NCI-H1092 (cell line): ENCODE data around the gene FGF22.
A peak's percentile ranks its signal among the peaks of the same experiment; 100 is the strongest.
"Not testable (repeated sequence)": the region's sequence is repeated elsewhere in the genome, so short reads cannot be mapped to it uniquely, and the experiment has no call there.

Source experiments
- DNase-seq: peaks from one replicate; lab custom pipeline; 2025; lab: John Stamatoyannopoulos, UW

Gene FGF22

GRCh38 chr19:639253-640160 lies at the start of gene FGF22:
Gene FGF22, plus strand, starts transcription at chr19:639879. Its CDS starts 47 bp downstream, at chr19:639926.
- DNase-seq, result peak; percentile 87

GRCh38 chr19:590396-590745 lies 49.3 kb upstream of the FGF22 start:
- DNase-seq, result no peak

- no peak for DNase-seq
Measured at GRCh38 chr19:590750-591098, 49.0 kb upstream of the FGF22 start.

- no peak for DNase-seq
Measured at GRCh38 chr19:591099-591958, 48.4 kb upstream of the FGF22 start.

GRCh38 chr19:592101-592500 lies 47.6 kb upstream of the FGF22 start:
- no peak for DNase-seq

GRCh38 chr19:593055-593454 lies 46.6 kb upstream of the FGF22 start:
- DNase-seq, result no peak

GRCh38 chr19:593505-593904 lies 46.2 kb upstream of the FGF22 start:
- DNase-seq, result no peak

- no peak for DNase-seq
Measured at GRCh38 chr19:594265-594870, 45.3 kb upstream of the FGF22 start.

- DNase-seq, result no peak
Measured at GRCh38 chr19:595326-596262, 44.1 kb upstream of the FGF22 start.

- DNase-seq, result no peak
Measured at GRCh38 chr19:596263-596655, 43.4 kb upstream of the FGF22 start.

- no peak for DNase-seq
Measured at GRCh38 chr19:597406-598315, 42.0 kb upstream of the FGF22 start.

GRCh38 chr19:601310-601709 lies 38.4 kb upstream of the FGF22 start:
- DNase-seq, result no peak

- no peak for DNase-seq
Measured at GRCh38 chr19:601790-602189, 37.9 kb upstream of the FGF22 start.

- no peak for DNase-seq
Measured at GRCh38 chr19:602391-603301, 37.0 kb upstream of the FGF22 start.

GRCh38 chr19:603302-603639 lies 36.4 kb upstream of the FGF22 start:
- DNase-seq, result not testable (repeated sequence)

- not testable (repeated sequence) for DNase-seq
Measured at GRCh38 chr19:603779-604178, 35.9 kb upstream of the FGF22 start.

- no peak for DNase-seq
Measured at GRCh38 chr19:604355-604754, 35.3 kb upstream of the FGF22 start.

GRCh38 chr19:605061-605971 lies 34.4 kb upstream of the FGF22 start:
- not testable (repeated sequence) for DNase-seq
